ENCODE measurements around the gene VAMP5.

DNA sequence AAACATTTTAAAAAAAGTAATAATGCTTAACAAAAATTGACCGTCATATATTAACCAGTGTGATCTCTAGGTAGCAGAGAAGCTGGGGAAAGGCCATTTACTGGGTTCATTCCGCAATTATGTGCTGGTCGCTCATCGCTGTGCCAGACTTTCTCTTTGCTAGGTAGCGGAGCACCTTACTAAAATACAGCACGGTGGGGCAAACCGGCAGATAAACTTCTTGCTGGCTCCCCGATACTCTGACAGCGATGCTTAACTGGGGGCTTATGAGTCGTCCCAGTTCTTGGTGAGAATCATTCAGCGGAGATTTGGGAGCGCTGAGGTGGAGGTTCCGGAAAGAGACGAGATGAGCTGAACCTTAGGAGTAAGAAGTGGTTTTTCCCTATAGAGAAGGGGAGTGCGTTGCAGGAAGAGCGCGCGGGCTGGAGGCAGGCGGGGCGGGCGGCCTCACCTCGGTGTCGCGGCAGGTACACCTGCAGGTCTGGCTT lies 27.0 kb downstream of the VAMP5 start:
- TF ChIP-seq SUZ12 (IDR thresholded peaks at IDR 0.05) (no peak), FOXA1 (IDR thresholded peaks at IDR 0.05) (no peak), ELF4 (IDR thresholded peaks at IDR 0.05) (no peak), BHLHE40 (IDR thresholded peaks at IDR 0.05; ENCODE audit: borderline replicate concordance) (no peak), L3MBTL2 (conservative IDR thresholded peaks at IDR 0.05) (no peak)

Data from HEK293T (cell line).